Measurements from ENCODE around the gene RCAN2. TPM values are rescaled to one million over a fixed set of nuclear protein-coding genes. Genes with fewer than 3 reads are reported as not detected.

Gene RCAN2
- total and polyA plus RNA-seq, 7 donors = 5.0 to 22.7 (median 9.1) TPM

DNA sequence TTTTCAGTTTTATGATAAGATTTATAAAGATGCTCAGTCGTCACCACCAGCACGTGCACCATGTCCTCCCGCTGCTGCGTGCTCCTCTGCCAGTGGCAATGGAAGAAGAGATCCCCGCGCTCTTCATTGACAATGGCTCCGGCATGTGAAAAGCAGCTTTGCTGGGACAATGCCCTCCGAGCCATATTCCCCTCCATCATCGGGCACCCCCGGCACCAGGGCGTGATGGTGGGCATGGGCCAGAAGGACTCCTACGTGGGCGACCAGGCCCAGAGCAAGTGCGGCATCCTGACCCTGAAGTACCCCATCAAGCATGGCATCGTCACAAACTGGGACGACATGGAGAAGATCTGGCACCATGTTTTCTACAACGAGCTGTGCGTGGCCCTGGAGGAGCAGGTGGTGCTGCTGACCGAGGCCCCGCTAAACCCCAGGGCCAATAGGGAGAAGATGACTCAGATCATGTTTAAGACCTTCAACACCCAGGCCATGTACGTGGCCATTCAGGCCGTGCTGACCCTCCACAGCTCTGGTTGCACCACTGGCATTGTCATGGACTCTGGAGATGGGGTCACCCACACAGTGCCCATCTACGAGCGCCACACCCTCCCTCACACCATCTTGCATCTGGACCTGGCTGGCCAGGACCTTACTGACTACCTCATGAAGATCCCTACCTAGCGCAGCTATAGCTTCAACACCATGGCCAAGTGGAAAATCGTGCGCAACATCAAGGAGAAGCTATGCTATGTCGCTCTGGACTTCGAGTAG is 286.2 kb downstream of the RCAN2 start:
- DNase-seq = no peak
- Histone ChIP-seq H3K4me1 (no peaks in the 10 kb centered on the region), H3K9me3 (no peaks in the 10 kb centered on the region), H3K27me3 (no peaks in the 10 kb centered on the region), H3K36me3 (no peaks in the 10 kb centered on the region), H3K27ac (no peak overlapping the region), H3K4me3 (no peak overlapping the region)
- TF ChIP-seq EP300 (IDR thresholded peaks at IDR 0.05) = no peak
- TF ChIP-seq, protein P1, sequence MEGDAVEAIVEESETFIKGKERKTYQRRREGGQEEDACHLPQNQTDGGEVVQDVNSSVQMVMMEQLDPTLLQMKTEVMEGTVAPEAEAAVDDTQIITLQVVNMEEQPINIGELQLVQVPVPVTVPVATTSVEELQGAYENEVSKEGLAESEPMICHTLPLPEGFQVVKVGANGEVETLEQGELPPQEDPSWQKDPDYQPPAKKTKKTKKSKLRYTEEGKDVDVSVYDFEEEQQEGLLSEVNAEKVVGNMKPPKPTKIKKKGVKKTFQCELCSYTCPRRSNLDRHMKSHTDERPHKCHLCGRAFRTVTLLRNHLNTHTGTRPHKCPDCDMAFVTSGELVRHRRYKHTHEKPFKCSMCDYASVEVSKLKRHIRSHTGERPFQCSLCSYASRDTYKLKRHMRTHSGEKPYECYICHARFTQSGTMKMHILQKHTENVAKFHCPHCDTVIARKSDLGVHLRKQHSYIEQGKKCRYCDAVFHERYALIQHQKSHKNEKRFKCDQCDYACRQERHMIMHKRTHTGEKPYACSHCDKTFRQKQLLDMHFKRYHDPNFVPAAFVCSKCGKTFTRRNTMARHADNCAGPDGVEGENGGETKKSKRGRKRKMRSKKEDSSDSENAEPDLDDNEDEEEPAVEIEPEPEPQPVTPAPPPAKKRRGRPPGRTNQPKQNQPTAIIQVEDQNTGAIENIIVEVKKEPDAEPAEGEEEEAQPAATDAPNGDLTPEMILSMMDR (IDR thresholded peaks at IDR 0.05) = no peak
- no peak for TF ChIP-seq POLR2A (IDR thresholded peaks at IDR 0.05)
- no peak for TF ChIP-seq POLR2AphosphoS5 (IDR thresholded peaks at IDR 0.05)
- intact Hi-C loops (cut with DNase I) = no loop called here
- WGBS, 2 donors = 96 to 97% methylated on average over 29 of the region's 29 CpGs

DNA sequence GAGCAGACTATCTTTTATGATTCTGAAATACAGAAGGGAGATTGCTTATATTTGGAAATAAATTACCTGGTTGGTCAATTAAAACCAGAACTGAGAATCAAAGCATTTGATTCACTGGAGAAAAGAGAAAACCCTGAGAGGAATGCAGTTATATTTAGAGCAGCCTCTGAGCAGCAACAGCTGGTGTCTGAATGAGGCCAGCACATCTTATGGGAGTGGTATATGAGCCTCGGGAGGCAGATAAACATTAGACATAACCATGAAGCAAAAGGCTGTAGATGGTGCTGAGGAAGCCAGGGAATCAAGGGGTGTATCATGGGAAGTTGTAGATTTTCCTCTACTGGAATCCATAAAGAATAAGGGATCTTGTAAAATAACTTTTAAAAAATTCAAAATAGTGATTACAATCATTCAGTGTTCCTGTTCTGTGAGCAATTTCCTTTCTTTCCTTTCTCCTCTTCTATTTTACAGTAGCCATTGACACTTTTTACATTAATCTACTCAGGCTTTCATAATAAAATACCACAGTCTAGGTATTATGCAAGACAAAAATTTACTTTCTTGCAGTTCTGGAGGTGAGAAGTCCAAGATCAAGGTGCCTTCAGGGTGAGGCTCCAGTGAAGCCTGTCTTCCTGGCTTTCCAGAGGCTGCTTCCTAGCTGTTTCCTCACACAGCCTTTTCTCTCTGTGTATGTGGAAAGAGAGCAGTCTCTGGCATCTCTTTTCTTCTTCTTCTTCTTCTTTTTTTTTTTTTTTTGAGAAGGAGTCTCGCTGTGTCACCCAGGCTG is 287.7 kb downstream of the RCAN2 start:
- Histone ChIP-seq H3K4me3 (no peak overlapping the region), H3K4me1 (no peaks in the 10 kb centered on the region), H3K36me3 (no peaks in the 10 kb centered on the region), H3K27ac (no peak overlapping the region), H3K9me3 (no peaks in the 10 kb centered on the region), H3K27me3 (no peaks in the 10 kb centered on the region)
- no peak for TF ChIP-seq POLR2A (IDR thresholded peaks at IDR 0.05)
- no peak for TF ChIP-seq POLR2AphosphoS5 (IDR thresholded peaks at IDR 0.05)
- no peak for TF ChIP-seq EP300 (IDR thresholded peaks at IDR 0.05)
- TF ChIP-seq, protein P1 (IDR thresholded peaks at IDR 0.05) = no peak
- no peak for DNase-seq
- intact Hi-C loops (cut with DNase I) = no loop called here
- 57 to 77% methylated on average over 2 of the region's 2 CpGs for WGBS, 2 donors

- H3K27ac ChIP-seq = no peak overlapping the region
- H3K4me1 ChIP-seq = no peaks in the 10 kb centered on the region
- H3K27me3 ChIP-seq = no peaks in the 10 kb centered on the region
- H3K4me3 ChIP-seq = no peak overlapping the region
- 88 to 92% methylated on average over 4 of the region's 4 CpGs for WGBS, 2 donors
- no peaks in the 10 kb centered on the region for H3K36me3 ChIP-seq
- intact Hi-C loops (cut with DNase I) = no loop called here
- TF ChIP-seq, protein P1 (IDR thresholded peaks at IDR 0.05) = no peak
- TF ChIP-seq EP300 (IDR thresholded peaks at IDR 0.05) = no peak
- no peak for TF ChIP-seq POLR2AphosphoS5 (IDR thresholded peaks at IDR 0.05)
- no peak for TF ChIP-seq POLR2A (IDR thresholded peaks at IDR 0.05)
- DNase-seq = no peak
- H3K9me3 ChIP-seq = no peaks in the 10 kb centered on the region
Measured at GRCh38 chr6:46201702-46202101, 289.5 kb downstream of the RCAN2 start.

DNA sequence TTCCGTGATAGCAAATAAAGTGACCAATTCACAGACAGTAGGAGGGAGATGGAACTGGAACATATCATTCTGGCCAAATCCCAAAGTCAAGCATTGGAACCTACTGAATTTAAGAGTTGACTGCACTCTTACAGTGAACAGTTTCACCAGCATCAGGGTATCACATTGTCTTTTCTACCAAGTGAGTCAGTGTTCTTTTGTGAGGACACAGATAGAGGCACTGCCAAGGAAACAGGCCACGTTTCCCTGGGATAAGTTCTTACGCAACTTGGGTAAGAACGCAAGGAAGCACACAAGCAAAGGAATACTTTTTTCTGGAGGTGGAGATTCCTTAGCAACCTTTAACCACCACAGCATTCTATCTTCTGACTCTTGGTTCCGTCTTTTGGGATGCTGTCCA is 291.9 kb downstream of the RCAN2 start:
- H3K27me3 ChIP-seq = no peaks in the 10 kb centered on the region
- WGBS, 2 donors = 90 to 93% methylated on average over 5 of the region's 5 CpGs
- H3K4me1 ChIP-seq = no peaks in the 10 kb centered on the region
- intact Hi-C loops (cut with DNase I) = no loop called here
- H3K27ac ChIP-seq = no peak overlapping the region
- H3K4me3 ChIP-seq = no peak overlapping the region
- TF ChIP-seq POLR2AphosphoS5 (IDR thresholded peaks at IDR 0.05) (no peak), POLR2A (IDR thresholded peaks at IDR 0.05) (no peak), EP300 (IDR thresholded peaks at IDR 0.05) (no peak)
- TF ChIP-seq, protein P1 (IDR thresholded peaks at IDR 0.05) = no peak
- no peak for DNase-seq
- H3K36me3 ChIP-seq = no peaks in the 10 kb centered on the region
- H3K9me3 ChIP-seq = no peaks in the 10 kb centered on the region
